Esophagus squamous epithelium (tissue), 4 donors: Measurements from ENCODE around the gene APOL4.
"Not testable (repeated sequence)": the region's sequence is repeated elsewhere in the genome, so short reads cannot be mapped to it uniquely, and the experiment has no call there.

ENCODE experiments used
- CTCF ChIP-seq, 6 experiments: fragments of 450-650 bp in 4 of 6; fragments of 200-600 bp in 2 of 6; sonication (generic) in 2 of 6; IDR thresholded peaks; one replicate each; pipeline ENCODE4 v1.5.1; 2016 to 2019; ENCODE audit warnings: antibody characterized with exemption in 6 of 6, mild to moderate bottlenecking in 4 of 6, moderate library complexity in 4 of 6
- POLR2A ChIP-seq, 4 donors: fragments of 450-650 bp; IDR thresholded peaks; one replicate each; pipeline ENCODE4 v1.6.1; 2017; ENCODE audit warnings: antibody characterized with exemption in 4 of 4, mild to moderate bottlenecking in 4 of 4, moderate library complexity in 3 of 4

GRCh38 chr22:36201025-36201424 lies 584 bp downstream of the APOL4 start:
- TF ChIP-seq CTCF, POLR2A (IDR thresholded peaks at IDR 0.05): not testable (repeated sequence)
